OCI-LY7 (cell line): Measurements from ENCODE around the gene NWD2. TPM values are rescaled to one million over a fixed set of nuclear protein-coding genes. Genes with fewer than 3 reads are reported as not detected.

Source experiments
- BruUV-seq: library from RNA; stranded (reverse); fragments of 400-500 nt; replicated peaks from 2 replicates; lab custom pipeline; 2021; lab: Mats Ljungman, UMichigan
- CTCF ChIA-PET: fragments of 300-600 bp; sonication (Branson Sonifier 250); formaldehyde crosslinking; loops from one replicate; lab custom pipeline; 2022; ENCODE audit warnings: antibody characterized with exemption; ENCODE audit not compliant: unreplicated experiment; lab: Charles Lee
- POLR2A ChIA-PET: fragments of 300-600 bp; sonication (Branson Sonifier 250); formaldehyde crosslinking; loops from one replicate; lab custom pipeline; 2022; ENCODE audit warnings: antibody characterized with exemption; lab: Charles Lee
- DNase-seq: peaks from one replicate; pipeline ENCODE4 v3.0.0-alpha.2; 2015; ENCODE audit warnings: low spot score
- H2AFZ ChIP-seq: fragments of 200-600 bp; sonication (generic), shearing (Covaris generic); 2 replicates; pipeline ENCODE4 v1.6.1; 2014; ENCODE audit warnings: mild to moderate bottlenecking, antibody characterized with exemption, low read length, moderate library complexity
- H3K27ac ChIP-seq: fragments of 200-600 bp; sonication (generic); 2 replicates; pipeline ENCODE4 v1.5.1; 2014; ENCODE audit warnings: mixed run types, low read depth, mild to moderate bottlenecking, moderate library complexity, low read length, inconsistent platforms; ENCODE audit not compliant: poor library complexity, severe bottlenecking
- H3K36me3 ChIP-seq: fragments of 200-600 bp; sonication (generic); 2 replicates; pipeline ENCODE4 v1.6.1; 2014; ENCODE audit warnings: mild to moderate bottlenecking, antibody characterized with exemption, low read length, moderate library complexity, mixed read lengths; ENCODE audit not compliant: insufficient read depth
- H3K4me1 ChIP-seq: fragments of 200-600 bp; sonication (generic); 2 replicates; pipeline ENCODE4 v1.5.1; 2014; ENCODE audit warnings: mild to moderate bottlenecking, low read length; ENCODE audit not compliant: insufficient read depth, poor library complexity, severe bottlenecking
- H3K4me2 ChIP-seq: fragments of 200-600 bp; sonication (generic); 2 replicates; pipeline ENCODE4 v1.6.1; 2014; ENCODE audit warnings: mild to moderate bottlenecking, low read length
- H3K4me3 ChIP-seq: fragments of 200-600 bp; sonication (generic); 2 replicates; pipeline ENCODE4 v1.5.1; 2014; ENCODE audit warnings: mild to moderate bottlenecking, low read depth, low read length; ENCODE audit not compliant: poor library complexity, severe bottlenecking
- H3K79me2 ChIP-seq: fragments of 200-600 bp; sonication (generic); 2 replicates; pipeline ENCODE4 v1.6.1; 2016; ENCODE audit warnings: low read depth, mild to moderate bottlenecking, low read length, moderate library complexity, mixed read lengths; ENCODE audit not compliant: insufficient read depth
- H3K9me2 ChIP-seq: fragments of 200-600 bp; sonication (generic); 2 replicates; pipeline ENCODE4 v1.6.1; 2016; ENCODE audit warnings: mild to moderate bottlenecking, low read length, mixed read lengths; ENCODE audit not compliant: insufficient read depth
- H3K9me3 ChIP-seq: fragments of 200-600 bp; sonication (generic); 2 replicates; pipeline ENCODE4 v1.6.1; 2014; ENCODE audit warnings: mild to moderate bottlenecking, mixed run types, low read length, mixed read lengths
- H4K20me1 ChIP-seq: fragments of 200-600 bp; sonication (generic); 2 replicates; pipeline ENCODE4 v1.6.1; 2014; ENCODE audit warnings: mild to moderate bottlenecking, antibody characterized with exemption, low read length, moderate library complexity, mixed read lengths; ENCODE audit not compliant: insufficient read depth
- CTCF ChIP-seq: fragments of 200-600 bp; sonication (generic); conservative IDR thresholded peaks from 2 replicates; pipeline ENCODE4 v1.5.1; 2014; ENCODE audit warnings: mild to moderate bottlenecking, antibody characterized with exemption, low read length, moderate library complexity, mixed read lengths
- EZH2phosphoT487 ChIP-seq: fragments of 200-600 bp; sonication (generic); IDR thresholded peaks from 2 replicates; pipeline ENCODE4 v1.6.1; 2018; ENCODE audit warnings: low read depth, borderline replicate concordance, mild to moderate bottlenecking, mixed run types, antibody characterized with exemption, low read length, moderate library complexity, mixed read lengths
- intact Hi-C: fragments of 100-400 bp; cut with micrococcal nuclease; formaldehyde crosslinking; loops from one replicate; pipeline ENCODE4 v1.10.0; 2022; ENCODE audit not compliant: unreplicated experiment
- total RNA-seq, 2 experiments: library from RNA; depleted of rRNA in 1 of 2; stranded (reverse); fragments of >200 nt in 1 of 2; shearing (Covaris generic) in 1 of 2; gene quantifications; 2 replicates each; pipeline ENCODE4 v1.2.3, GENCODE V29; 2014 to 2022

NWD2 gene
- total RNA-seq, 2 experiments from 2014 or later = not detected

- no peaks in the 10 kb centered on the region for H4K20me1 ChIP-seq
- H3K4me3 ChIP-seq = no peak overlapping the region
- H2AFZ ChIP-seq = no peak overlapping the region
- H3K27ac ChIP-seq = no peak overlapping the region
- no peaks in the 10 kb centered on the region for H3K79me2 ChIP-seq
- no peak overlapping the region for H3K4me2 ChIP-seq
- no TSS peak for BruUV-seq
- no peaks in the 10 kb centered on the region for H3K9me2 ChIP-seq
- intact Hi-C loops = no loop called here
- no peak for DNase-seq
- ChIA-PET POLR2A (interaction anchor here (0.8 kb wide), 1 partner anchor 1115 kb away, joined by 3 read pairs; no protein-coding TSS in a partner anchor), CTCF (no interaction called here)
- no peaks in the 10 kb centered on the region for H3K9me3 ChIP-seq
- TF ChIP-seq CTCF = no peak
- no peak for TF ChIP-seq EZH2phosphoT487
- H3K36me3 ChIP-seq = no peaks in the 10 kb centered on the region
- H3K4me1 ChIP-seq = no peaks in the 10 kb centered on the region
Measured at GRCh38 chr4:37220685-37221084, 23.9 kb upstream of the NWD2 start.

- intact Hi-C loops = no loop called here
Measured at GRCh38 chr4:37223732-37224131, 20.8 kb upstream of the NWD2 start.

More at GRCh38 chr4:37223732-37224131, 20.8 kb upstream of the NWD2 start:
- H3K27ac ChIP-seq = no peak overlapping the region
- no peaks in the 10 kb centered on the region for H3K9me2 ChIP-seq
- H3K4me3 ChIP-seq = no peak overlapping the region
- POLR2A ChIA-PET = no interaction called here
- no peaks in the 10 kb centered on the region for H3K4me1 ChIP-seq
- BruUV-seq = no TSS peak
- H3K36me3 ChIP-seq = no peaks in the 10 kb centered on the region
- no peaks in the 10 kb centered on the region for H3K79me2 ChIP-seq
- H3K9me3 ChIP-seq = no peaks in the 10 kb centered on the region
- DNase-seq = no peak
- TF ChIP-seq EZH2phosphoT487 = no peak
- TF ChIP-seq CTCF = no peak
- H3K4me2 ChIP-seq = no peak overlapping the region
- H2AFZ ChIP-seq = no peak overlapping the region
- CTCF ChIA-PET = no interaction called here
- no peaks in the 10 kb centered on the region for H4K20me1 ChIP-seq
